ENCODE results near the gene TTR. TPM values are rescaled to one million over a fixed set of nuclear protein-coding genes. Genes with fewer than 3 reads are reported as not detected.

The TTR gene
- total and polyA plus RNA-seq, 9 donors = 0.24 to 15.8 (median 0.77) TPM; not detected in 2

Other genes with a start within 250 kb of the TTR start
- gene DSG4, start 215.1 kb upstream of the TTR start, total RNA-seq = not detected
- not detected for gene DSG4, start 215.1 kb upstream of the TTR start, polyA plus RNA-seq (ENCODE audit: insufficient read depth in 1 of 8, insufficient read length in 8 of 8, low replicate concordance in 1 of 8)
- gene DSG3, start 144.1 kb upstream of the TTR start, total RNA-seq = not detected
- gene DSG3, start 144.1 kb upstream of the TTR start, polyA plus RNA-seq (ENCODE audit: insufficient read depth in 1 of 8, insufficient read length in 8 of 8, low replicate concordance in 1 of 8) = 1 to 10 TPM in 1 of 8 donors, under 1 TPM in 2, not detected in 5; 0.04 to 5.7 (median 0.16) TPM
- 2.3 TPM for gene DSG2, start 93.7 kb upstream of the TTR start, total RNA-seq
- 10 to 100 TPM in 1 of 8 donors, 1 to 10 TPM in 7; 5.0 to 14.8 (median 8.3) TPM for gene DSG2, start 93.7 kb upstream of the TTR start, polyA plus RNA-seq (ENCODE audit: insufficient read depth in 1 of 8, insufficient read length in 8 of 8, low replicate concordance in 1 of 8)
- 3.9 TPM for gene B4GALT6, start 92.7 kb downstream of the TTR start, total RNA-seq
- 10 to 100 TPM in 7 of 8 donors, 1 to 10 TPM in 1; 8.8 to 13.0 (median 11.7) TPM for gene B4GALT6, start 92.7 kb downstream of the TTR start, polyA plus RNA-seq (ENCODE audit: insufficient read depth in 1 of 8, insufficient read length in 8 of 8, low replicate concordance in 1 of 8)
- 0.09 TPM for gene SLC25A52, start 169.0 kb downstream of the TTR start, total RNA-seq
- gene SLC25A52, start 169.0 kb downstream of the TTR start, polyA plus RNA-seq (ENCODE audit: insufficient read depth in 1 of 8, insufficient read length in 8 of 8, low replicate concordance in 1 of 8) = under 1 TPM in 7 of 8 donors, not detected in 1; 0.18 to 0.66 (median 0.44) TPM

All from muscle of leg (tissue), 9 donors.